Smooth muscle cell of the coronary artery (primary cell): Measurements from ENCODE around the gene DNAJC28. TPM values are rescaled to one million over a fixed set of nuclear protein-coding genes. Genes with fewer than 3 reads are reported as not detected.

Experiments used
- total RNA-seq: library from RNA; depleted of rRNA; stranded (reverse); fragments of >200 nt; gene quantifications from 2 replicates; pipeline ENCODE4 v1.2.3, GENCODE V29; 2014; ENCODE audit warnings: low replicate concordance

The DNAJC28 gene
- total RNA-seq, result 0.12 and 1.4 TPM in 2 replicates

GRCh38 chr21:33491373-33492102, at the start of gene DNAJC28:
DNAJC28 (minus strand) TSS chr21:33491716; CDS start chr21:33489393, 2,323 bp downstream.

GRCh38 chr21:33479679-33480480, 11.6 kb downstream of the DNAJC28 start, which contains the start of gene TMEM50B:
TMEM50B (minus strand) TSS chr21:33479974; CDS start chr21:33468885, 11,089 bp downstream.

Other genes with a start within 250 kb of the DNAJC28 start
- 28.2 and 66.2 TPM in 2 replicates for gene IL10RB, start 225.3 kb downstream of the DNAJC28 start, total RNA-seq
- 9.9 and 16.0 TPM in 2 replicates for gene IFNAR1, start 166.7 kb downstream of the DNAJC28 start, total RNA-seq
- 55.5 and 79.7 TPM in 2 replicates for gene IFNGR2, start 88.3 kb downstream of the DNAJC28 start, total RNA-seq
- 16.4 and 18.5 TPM in 2 replicates for gene TMEM50B, start 11.7 kb downstream of the DNAJC28 start, total RNA-seq
- gene GART, start 50.4 kb upstream of the DNAJC28 start, total RNA-seq, result 19.8 and 60.8 TPM in 2 replicates
- gene SON, start 51.3 kb upstream of the DNAJC28 start, total RNA-seq, result 67.6 and 96.1 TPM in 2 replicates
- 5.9 and 12.6 TPM in 2 replicates for gene DONSON, start 97.0 kb upstream of the DNAJC28 start, total RNA-seq
- gene CRYZL1, start 150.0 kb upstream of the DNAJC28 start, total RNA-seq, result 25.5 and 41.8 TPM in 2 replicates
- 55.8 and 66.4 TPM in 2 replicates for gene ITSN1, start 150.8 kb upstream of the DNAJC28 start, total RNA-seq